HepG2 (cell line): ENCODE results near the gene GTF3C5.

Experiments used
- MXD4 ChIP-seq: IDR thresholded peaks from 2 replicates; pipeline ENCODE4 v1.6.1; 2016; ENCODE audit warnings: mild to moderate bottlenecking, missing biosample characterization, missing genetic modification reagents
- NFE2L2 ChIP-seq: fragments of 150-350 bp; IDR thresholded peaks from 2 replicates; pipeline ENCODE4 v1.6.1; 2014; ENCODE audit warnings: low read length
- POLR2AphosphoS5 ChIP-seq: IDR thresholded peaks from 2 replicates; pipeline ENCODE4 v1.6.1; 2012; ENCODE audit warnings: low read depth, low read length
- SUZ12 ChIP-seq: fragments of 150-350 bp; IDR thresholded peaks from 2 replicates; pipeline ENCODE4 v1.6.1; 2014; ENCODE audit warnings: low read depth, low read length
- TF ChIP-seq, protein P1 (sequence below): IDR thresholded peaks from 2 replicates; pipeline ENCODE4 v1.6.1; 2012; ENCODE audit warnings: low read length, improper control_type of control experiment
- TF ChIP-seq, protein P2 (sequence below): sonication (generic); formaldehyde crosslinking; IDR thresholded peaks from 2 replicates; pipeline ENCODE4 v1.4.0; 2020; ENCODE audit warnings: missing genetic modification reagents, borderline replicate concordance
- TF ChIP-seq, protein P3 (sequence below): sonication (generic); formaldehyde crosslinking; IDR thresholded peaks from 2 replicates; pipeline ENCODE4 v1.5.1; 2020; ENCODE audit warnings: mild to moderate bottlenecking, missing genetic modification reagents, moderate library complexity

DNA sequence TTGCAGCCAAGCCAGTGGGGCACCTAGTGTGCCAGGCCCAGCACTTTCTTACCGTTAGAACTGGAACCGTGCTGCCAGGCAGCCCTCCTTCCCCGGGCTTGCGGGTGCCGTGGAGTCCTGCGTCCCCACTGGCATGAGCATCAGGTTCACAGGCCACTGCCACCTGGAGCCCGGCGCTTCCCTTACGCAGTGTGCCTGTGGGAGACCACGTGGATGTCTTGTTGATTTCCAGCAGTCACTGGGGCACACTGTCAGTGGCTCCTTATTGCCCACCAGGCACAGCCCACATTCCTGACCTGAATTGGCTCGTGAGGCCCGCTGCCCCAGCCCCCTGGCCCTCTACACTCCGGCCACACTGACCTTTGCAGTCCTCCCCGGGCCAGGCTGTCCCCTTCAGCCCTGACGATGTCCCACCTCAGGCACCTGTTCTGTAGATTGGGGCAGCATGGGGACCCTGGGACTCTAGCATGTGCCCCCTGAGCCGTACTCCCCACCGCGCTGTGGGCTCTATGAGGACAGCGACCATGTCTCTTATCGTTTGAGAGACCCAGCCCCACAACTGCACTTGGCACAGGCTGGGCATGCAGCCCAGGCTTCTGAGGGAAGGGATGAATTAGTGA is 20.6 kb downstream of the GTF3C5 start:
- TF ChIP-seq MXD4 (no peak), SUZ12 (no peak), NFE2L2 (no peak), POLR2AphosphoS5 (no peak)
- TF ChIP-seq, protein P1, sequence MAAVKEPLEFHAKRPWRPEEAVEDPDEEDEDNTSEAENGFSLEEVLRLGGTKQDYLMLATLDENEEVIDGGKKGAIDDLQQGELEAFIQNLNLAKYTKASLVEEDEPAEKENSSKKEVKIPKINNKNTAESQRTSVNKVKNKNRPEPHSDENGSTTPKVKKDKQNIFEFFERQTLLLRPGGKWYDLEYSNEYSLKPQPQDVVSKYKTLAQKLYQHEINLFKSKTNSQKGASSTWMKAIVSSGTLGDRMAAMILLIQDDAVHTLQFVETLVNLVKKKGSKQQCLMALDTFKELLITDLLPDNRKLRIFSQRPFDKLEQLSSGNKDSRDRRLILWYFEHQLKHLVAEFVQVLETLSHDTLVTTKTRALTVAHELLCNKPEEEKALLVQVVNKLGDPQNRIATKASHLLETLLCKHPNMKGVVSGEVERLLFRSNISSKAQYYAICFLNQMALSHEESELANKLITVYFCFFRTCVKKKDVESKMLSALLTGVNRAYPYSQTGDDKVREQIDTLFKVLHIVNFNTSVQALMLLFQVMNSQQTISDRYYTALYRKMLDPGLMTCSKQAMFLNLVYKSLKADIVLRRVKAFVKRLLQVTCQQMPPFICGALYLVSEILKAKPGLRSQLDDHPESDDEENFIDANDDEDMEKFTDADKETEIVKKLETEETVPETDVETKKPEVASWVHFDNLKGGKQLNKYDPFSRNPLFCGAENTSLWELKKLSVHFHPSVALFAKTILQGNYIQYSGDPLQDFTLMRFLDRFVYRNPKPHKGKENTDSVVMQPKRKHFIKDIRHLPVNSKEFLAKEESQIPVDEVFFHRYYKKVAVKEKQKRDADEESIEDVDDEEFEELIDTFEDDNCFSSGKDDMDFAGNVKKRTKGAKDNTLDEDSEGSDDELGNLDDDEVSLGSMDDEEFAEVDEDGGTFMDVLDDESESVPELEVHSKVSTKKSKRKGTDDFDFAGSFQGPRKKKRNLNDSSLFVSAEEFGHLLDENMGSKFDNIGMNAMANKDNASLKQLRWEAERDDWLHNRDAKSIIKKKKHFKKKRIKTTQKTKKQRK = no peak
- TF ChIP-seq, protein P2, sequence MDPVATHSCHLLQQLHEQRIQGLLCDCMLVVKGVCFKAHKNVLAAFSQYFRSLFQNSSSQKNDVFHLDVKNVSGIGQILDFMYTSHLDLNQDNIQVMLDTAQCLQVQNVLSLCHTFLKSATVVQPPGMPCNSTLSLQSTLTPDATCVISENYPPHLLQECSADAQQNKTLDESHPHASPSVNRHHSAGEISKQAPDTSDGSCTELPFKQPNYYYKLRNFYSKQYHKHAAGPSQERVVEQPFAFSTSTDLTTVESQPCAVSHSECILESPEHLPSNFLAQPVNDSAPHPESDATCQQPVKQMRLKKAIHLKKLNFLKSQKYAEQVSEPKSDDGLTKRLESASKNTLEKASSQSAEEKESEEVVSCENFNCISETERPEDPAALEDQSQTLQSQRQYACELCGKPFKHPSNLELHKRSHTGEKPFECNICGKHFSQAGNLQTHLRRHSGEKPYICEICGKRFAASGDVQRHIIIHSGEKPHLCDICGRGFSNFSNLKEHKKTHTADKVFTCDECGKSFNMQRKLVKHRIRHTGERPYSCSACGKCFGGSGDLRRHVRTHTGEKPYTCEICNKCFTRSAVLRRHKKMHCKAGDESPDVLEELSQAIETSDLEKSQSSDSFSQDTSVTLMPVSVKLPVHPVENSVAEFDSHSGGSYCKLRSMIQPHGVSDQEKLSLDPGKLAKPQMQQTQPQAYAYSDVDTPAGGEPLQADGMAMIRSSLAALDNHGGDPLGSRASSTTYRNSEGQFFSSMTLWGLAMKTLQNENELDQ (CRISPR knock-in tag) = no peak
- TF ChIP-seq, protein P3, sequence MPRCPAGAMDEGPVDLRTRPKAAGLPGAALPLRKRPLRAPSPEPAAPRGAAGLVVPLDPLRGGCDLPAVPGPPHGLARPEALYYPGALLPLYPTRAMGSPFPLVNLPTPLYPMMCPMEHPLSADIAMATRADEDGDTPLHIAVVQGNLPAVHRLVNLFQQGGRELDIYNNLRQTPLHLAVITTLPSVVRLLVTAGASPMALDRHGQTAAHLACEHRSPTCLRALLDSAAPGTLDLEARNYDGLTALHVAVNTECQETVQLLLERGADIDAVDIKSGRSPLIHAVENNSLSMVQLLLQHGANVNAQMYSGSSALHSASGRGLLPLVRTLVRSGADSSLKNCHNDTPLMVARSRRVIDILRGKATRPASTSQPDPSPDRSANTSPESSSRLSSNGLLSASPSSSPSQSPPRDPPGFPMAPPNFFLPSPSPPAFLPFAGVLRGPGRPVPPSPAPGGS (CRISPR knock-in tag) = no peak
